Esophagus muscularis mucosa (tissue), 3 donors: ENCODE measurements around the gene SMAP1.

Experiments used
- POLR2AphosphoS5 ChIP-seq, 2 donors: sonication (generic); formaldehyde crosslinking; IDR thresholded peaks; one replicate each; pipeline ENCODE4 v1.6.1; 2017; ENCODE audit warnings: antibody characterized with exemption in 2 of 2
- TF ChIP-seq, protein P1 (sequence below), 3 experiments: fragments of 200-600 bp in 2 of 3; fragments of 450-650 bp in 1 of 3; sonication (generic) in 2 of 3; IDR thresholded peaks; one replicate each; pipeline ENCODE4 v1.5.1; 2017 to 2019; ENCODE audit warnings: antibody characterized with exemption in 3 of 3, mild to moderate bottlenecking in 2 of 3, moderate library complexity in 1 of 3

DNA sequence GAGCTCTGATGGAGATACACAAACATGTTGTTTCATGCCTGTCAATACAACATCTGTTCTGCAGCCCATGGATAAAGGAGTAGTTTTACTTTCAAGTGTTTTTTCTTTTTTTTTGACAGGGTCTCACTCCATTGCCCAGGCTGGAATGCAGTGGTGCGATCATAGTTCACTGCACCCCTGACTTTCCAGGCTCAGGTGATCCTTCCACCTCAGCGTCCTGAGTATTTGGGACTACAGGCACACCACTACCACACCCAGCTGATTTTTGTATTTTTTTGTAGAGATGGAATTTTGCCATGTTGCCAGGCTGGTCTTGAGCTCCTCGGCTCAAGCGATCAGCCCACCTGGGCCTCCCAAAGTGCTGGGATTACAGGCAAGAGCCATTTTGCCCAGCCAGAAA, 97.0 kb downstream of the SMAP1 start:
- TF ChIP-seq, protein P1, sequence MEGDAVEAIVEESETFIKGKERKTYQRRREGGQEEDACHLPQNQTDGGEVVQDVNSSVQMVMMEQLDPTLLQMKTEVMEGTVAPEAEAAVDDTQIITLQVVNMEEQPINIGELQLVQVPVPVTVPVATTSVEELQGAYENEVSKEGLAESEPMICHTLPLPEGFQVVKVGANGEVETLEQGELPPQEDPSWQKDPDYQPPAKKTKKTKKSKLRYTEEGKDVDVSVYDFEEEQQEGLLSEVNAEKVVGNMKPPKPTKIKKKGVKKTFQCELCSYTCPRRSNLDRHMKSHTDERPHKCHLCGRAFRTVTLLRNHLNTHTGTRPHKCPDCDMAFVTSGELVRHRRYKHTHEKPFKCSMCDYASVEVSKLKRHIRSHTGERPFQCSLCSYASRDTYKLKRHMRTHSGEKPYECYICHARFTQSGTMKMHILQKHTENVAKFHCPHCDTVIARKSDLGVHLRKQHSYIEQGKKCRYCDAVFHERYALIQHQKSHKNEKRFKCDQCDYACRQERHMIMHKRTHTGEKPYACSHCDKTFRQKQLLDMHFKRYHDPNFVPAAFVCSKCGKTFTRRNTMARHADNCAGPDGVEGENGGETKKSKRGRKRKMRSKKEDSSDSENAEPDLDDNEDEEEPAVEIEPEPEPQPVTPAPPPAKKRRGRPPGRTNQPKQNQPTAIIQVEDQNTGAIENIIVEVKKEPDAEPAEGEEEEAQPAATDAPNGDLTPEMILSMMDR (IDR thresholded peaks at IDR 0.05): no peak
- TF ChIP-seq POLR2AphosphoS5 (IDR thresholded peaks at IDR 0.05): no peak
